AG04450 (cell line): Measurements from ENCODE around the gene CEACAM8. TPM values are rescaled to one million over a fixed set of nuclear protein-coding genes. Genes with fewer than 3 reads are reported as not detected.

Experiments
- CTCF ChIA-PET: fragments of 300-600, 350-600 bp; formaldehyde crosslinking; extraction: SDS; loops from one replicate; lab custom pipeline; 2022; ENCODE audit warnings: antibody characterized with exemption, inconsistent platforms; lab: Charles Lee
- POLR2A ChIA-PET: fragments of 350-600 bp; formaldehyde crosslinking; extraction: SDS; loops from one replicate; lab custom pipeline; 2021; ENCODE audit warnings: antibody characterized with exemption, inconsistent platforms; lab: Yijun Ruan, JAX
- DNase-seq: peaks from one replicate; pipeline ENCODE4 v3.0.0-alpha.2; 2011; ENCODE audit warnings: low read depth, low spot score
- H3K27ac ChIP-seq: one replicate; pipeline ENCODE4 v1.5.1; 2012; ENCODE audit warnings: low read depth, low read length, control low read depth
- H3K27me3 ChIP-seq: one replicate; pipeline ENCODE4 v1.6.0; 2012; ENCODE audit warnings: low read length; ENCODE audit not compliant: control insufficient read depth, insufficient read depth
- H3K4me3 ChIP-seq: 2 replicates; pipeline ENCODE4 v1.5.1; 2011; ENCODE audit warnings: mild to moderate bottlenecking, low read depth, low read length, control low read depth
- H3K9me3 ChIP-seq: 2 replicates; pipeline ENCODE4 v1.5.1; 2012; ENCODE audit warnings: low read length; ENCODE audit not compliant: control insufficient read depth, insufficient read depth
- CTCF ChIP-seq: IDR thresholded peaks from 2 replicates; pipeline ENCODE4 v1.5.1; 2011; ENCODE audit warnings: low read depth, low read length, control low read depth, inconsistent platforms
- polyA plus RNA-seq: library from polyadenylated mRNA; depleted of rRNA; stranded (reverse); fragments of >200 nt; gene quantifications from 2 replicates; pipeline ENCODE4 v1.2.3, GENCODE V29; 2011

CEACAM8 gene
- polyA plus RNA-seq, 1 experiment = not detected

DNA sequence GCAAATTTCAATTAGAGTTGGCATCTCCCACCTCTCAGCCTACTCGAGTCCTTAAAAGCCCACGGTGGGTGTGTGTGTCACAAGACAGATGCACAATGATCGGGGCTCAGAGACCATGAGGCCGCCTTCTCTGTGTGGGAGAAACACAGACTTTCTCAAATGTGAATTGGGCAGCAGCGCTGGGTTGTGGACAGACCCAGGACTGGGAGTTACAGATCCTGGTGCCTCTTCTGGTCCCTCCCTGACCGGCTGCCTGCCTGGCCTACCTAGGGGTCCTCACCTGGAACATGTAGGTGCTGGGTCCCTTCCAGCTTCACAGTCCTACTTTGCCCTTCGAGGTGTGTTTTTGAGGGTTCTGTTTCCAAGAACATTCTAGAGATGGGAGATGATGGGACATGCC lies 4.9 kb downstream of the CEACAM8 start:
- CTCF ChIA-PET = no interaction called here
- Histone ChIP-seq H3K4me3 (no peak overlapping the region), H3K27me3 (peaks cover 4% of the 10 kb centered on the region), H3K27ac (no peak overlapping the region), H3K9me3 (no peaks in the 10 kb centered on the region)
- no peak for TF ChIP-seq CTCF
- POLR2A ChIA-PET = no interaction called here
- DNase-seq = no peak

- ChIA-PET CTCF (no interaction called here), POLR2A (no interaction called here)
- Histone ChIP-seq H3K27me3 (peaks cover 3% of the 10 kb centered on the region), H3K9me3 (no peaks in the 10 kb centered on the region), H3K27ac (no peak overlapping the region), H3K4me3 (no peak overlapping the region)
- TF ChIP-seq CTCF = no peak
- DNase-seq = no peak
These were observed 10.3 kb downstream of the CEACAM8 start for GRCh38 chr19:42584466-42584865.

GRCh38 chr19:42577016-42577415 lies 17.7 kb downstream of the CEACAM8 start:
- DNase-seq = no peak
- ChIA-PET POLR2A (no interaction called here), CTCF (no interaction called here)
- no peaks in the 10 kb centered on the region for H3K9me3 ChIP-seq
- peaks cover 3% of the 10 kb centered on the region for H3K27me3 ChIP-seq
- TF ChIP-seq CTCF = no peak
- no peak overlapping the region for H3K27ac ChIP-seq
- H3K4me3 ChIP-seq = no peak overlapping the region

DNA sequence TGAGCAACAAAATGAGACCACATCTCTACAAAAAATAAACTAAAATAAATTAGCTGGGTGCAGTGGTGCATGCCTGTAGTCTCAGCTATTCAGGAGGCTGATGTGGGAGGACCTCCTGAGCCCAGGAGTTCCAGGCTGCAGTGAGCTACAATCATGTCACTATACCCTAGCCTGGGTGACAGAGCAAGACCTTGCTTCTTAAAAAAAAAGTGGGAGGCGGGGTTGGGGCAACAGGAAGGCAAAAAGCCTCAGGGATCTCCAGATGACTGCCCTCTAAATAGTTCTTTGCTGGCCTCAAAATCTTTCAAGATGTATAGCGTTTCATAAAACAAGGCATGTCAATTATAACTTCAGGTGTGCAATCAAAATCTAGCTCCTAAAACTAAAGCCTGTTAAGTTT lies 18.5 kb downstream of the CEACAM8 start:
- CTCF ChIA-PET = no interaction called here
- no peak for TF ChIP-seq CTCF

GRCh38 chr19:42573642-42574041 lies 21.1 kb downstream of the CEACAM8 start:
- TF ChIP-seq CTCF = no peak
- ChIA-PET CTCF (no interaction called here), POLR2A (no interaction called here)
- Histone ChIP-seq H3K27ac (no peak overlapping the region), H3K9me3 (no peaks in the 10 kb centered on the region), H3K27me3 (peaks cover 4% of the 10 kb centered on the region), H3K4me3 (no peak overlapping the region)
- no peak for DNase-seq

More for the DNA sequence above, 18.5 kb downstream of the CEACAM8 start:
- Histone ChIP-seq H3K27me3 (peaks cover 3% of the 10 kb centered on the region), H3K4me3 (no peak overlapping the region), H3K9me3 (no peaks in the 10 kb centered on the region), H3K27ac (no peak overlapping the region)
- DNase-seq = no peak
- POLR2A ChIA-PET = no interaction called here
